GM19099 (cell line): ENCODE results near the gene TMPRSS9.
A peak's percentile ranks its signal among the peaks of the same experiment; 100 is the strongest.

Experiments used
- POLR2A ChIP-seq: IDR thresholded peaks from 3 replicates; pipeline ENCODE4 v1.6.1; 2011; ENCODE audit warnings: low read depth; ENCODE audit not compliant: insufficient read length; ENCODE audit errors: extremely low read depth

TMPRSS9 gene

GRCh38 chr19:2443785-2444182 is 83.7 kb downstream of the TMPRSS9 start:
- TF ChIP-seq POLR2A: no peak

GRCh38 chr19:2444251-2445002 is 84.4 kb downstream of the TMPRSS9 start:
- no peak for TF ChIP-seq POLR2A

DNA sequence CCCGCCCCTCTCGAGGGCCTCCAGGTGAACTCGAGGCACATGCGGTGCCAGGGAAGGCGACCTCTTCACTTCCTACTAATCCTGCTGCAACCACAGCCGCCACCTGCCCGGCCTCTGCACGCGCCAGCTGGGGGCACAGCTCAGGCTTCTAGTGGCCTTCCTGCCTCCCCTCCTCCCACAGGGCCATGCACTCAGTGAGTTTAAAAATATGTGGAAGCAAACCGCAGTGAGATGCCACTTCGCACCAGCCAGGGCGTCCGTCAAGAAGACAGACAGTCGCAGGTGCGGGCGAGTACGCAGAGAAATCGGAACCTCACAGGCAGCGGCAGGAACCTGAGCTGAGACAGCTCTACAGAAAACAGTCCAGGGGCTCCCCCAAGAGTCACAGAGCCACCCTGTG is 86.3 kb downstream of the TMPRSS9 start:
- TF ChIP-seq POLR2A: no peak

GRCh38 chr19:2449019-2449418 is 89.0 kb downstream of the TMPRSS9 start:
- TF ChIP-seq POLR2A: no peak

DNA sequence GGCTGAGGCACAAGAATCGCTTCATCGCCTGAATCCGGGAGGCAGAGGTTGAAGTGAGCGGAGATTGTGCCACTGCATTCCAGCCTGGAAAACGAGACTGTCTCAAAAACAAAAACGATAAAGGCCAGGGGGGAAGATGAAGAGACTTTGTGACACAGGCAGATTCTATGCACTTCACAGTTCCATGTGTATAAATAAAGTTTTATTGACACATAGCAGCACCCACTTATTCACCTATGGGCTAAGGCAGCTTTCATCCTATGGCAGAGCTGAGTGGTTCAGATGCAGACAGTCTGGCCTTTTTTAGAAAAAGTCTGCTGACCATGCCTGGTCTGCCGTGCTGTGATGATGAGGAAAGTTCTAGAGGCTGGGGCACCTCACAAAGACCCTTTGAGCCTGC is 91.1 kb downstream of the TMPRSS9 start:
- TF ChIP-seq POLR2A: no peak

DNA sequence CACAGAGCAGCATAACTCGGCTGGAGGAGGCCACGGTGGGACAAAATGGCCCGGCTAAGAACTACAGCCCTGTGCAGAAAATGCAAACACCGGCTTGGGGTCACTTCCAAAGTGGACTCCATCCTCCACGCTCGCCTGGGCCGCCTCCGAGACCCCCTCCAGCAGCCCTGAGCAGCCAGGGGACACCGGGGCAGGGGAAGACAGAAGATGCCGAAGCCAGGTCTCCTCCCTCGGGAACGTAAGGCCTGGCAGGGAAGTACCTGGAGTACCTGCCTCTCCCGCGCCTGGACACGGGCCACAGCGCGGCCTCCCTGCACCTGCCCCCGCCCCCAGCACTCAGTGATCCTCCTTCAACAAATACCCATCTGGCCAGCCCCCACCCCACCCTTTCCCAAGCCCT is 91.7 kb downstream of the TMPRSS9 start:
- no peak for TF ChIP-seq POLR2A

DNA sequence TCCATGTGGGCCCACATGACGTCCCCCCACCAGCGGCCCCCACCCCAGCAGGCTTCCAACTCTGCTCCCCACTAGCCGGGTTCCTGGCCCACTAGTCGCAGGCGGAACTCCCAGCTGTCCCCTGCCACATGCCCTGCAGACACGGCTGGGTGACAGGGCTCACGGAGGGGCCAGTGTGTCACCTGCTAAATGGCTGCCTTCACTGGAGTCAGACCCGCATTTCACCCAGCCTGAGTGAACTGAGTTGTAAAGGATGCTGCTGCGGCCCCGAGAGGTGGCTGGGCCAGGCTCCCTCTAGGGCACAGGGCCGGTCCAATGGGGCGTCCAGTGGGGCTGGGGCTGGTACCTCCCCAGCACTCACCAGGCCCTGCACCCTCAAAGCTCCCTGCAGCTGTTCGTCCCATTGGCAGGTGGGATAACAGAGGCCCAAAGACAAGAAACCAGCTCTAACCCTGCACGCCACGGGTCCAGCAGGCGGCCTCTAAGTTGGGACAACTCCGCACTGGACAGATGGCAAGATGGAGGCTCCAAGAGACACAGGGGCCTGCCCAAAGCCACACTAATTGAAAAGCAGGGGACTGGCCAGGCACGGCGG is 93.5 kb downstream of the TMPRSS9 start:
- TF ChIP-seq POLR2A: no peak

DNA sequence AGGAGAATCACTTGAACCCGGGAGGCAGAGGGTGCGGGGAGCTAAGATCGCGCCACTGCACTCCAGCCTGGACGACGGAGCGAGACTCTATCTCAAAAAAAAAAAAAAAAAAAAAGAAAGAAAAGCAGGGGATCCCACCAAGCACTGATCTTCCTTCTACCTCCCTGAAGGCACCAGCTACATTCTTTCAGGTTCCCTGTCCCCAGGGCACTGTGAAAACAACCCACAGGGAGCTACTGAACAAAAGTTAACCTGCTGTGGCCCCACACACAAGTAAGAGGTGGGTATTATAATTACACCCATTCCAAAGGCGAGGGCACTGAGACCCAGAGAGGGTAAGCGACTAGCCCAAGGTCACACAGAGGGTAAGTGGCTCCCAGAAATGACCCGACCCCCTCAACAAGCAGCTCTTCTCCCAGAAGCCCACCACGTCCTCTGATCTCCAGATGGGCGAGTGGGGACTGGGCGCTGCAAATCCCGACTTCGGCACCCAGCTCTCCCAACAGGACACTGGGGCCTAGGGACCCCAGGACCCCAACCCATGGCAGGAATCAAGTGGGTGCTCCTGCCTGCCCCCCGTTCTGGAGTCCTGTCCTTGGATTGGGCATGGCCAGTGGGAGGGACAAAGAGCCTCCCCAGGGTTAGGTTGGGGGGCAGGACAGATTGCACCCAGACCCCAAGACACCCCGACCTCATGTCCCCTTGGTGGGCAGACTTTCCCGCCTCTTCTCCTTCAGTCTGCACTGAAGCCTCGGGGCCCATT is 94.3 kb downstream of the TMPRSS9 start:
- no peak for TF ChIP-seq POLR2A

DNA sequence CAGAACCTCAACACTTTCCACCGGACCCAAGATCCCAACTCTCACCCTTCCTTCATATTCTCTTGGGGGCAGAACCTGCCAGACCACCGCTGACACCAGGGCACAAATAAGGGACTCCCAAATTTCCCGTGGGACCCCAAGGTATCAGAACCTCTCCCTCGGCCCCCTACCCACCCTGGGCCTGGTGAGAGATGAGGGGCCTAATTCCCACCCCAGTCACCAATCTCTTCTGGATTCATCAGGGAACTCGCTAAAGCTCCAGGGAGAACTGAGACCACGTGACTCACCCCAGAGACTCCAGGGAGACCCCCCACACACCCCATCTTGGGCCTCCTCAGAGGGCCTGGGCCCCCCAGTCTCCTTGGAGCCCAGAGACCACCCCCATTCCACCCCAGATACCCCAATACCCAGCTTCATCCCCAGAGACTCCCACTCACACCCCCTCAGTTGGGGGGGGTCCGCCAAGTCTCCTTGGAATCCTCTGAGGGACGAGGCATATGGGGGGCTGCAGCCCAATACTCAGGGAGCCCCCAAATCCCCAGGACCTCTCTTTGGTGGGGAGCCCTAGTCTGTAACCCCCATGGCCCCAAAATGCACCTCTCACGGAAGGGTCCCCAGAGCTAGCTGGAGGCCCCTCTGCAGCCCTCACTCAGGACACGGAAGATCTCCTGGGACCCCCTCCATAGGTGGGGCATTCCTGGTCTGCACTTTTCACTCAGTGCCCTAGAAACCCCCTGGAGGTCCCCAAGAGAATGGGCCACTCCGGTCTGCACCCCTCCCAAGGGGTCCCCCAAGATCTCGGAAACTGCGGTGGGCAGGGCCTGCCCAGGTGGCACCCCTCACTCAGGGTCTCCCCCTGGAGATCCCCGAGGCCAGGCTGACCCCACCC is 95.1 kb downstream of the TMPRSS9 start:
- TF ChIP-seq POLR2A: no peak

DNA sequence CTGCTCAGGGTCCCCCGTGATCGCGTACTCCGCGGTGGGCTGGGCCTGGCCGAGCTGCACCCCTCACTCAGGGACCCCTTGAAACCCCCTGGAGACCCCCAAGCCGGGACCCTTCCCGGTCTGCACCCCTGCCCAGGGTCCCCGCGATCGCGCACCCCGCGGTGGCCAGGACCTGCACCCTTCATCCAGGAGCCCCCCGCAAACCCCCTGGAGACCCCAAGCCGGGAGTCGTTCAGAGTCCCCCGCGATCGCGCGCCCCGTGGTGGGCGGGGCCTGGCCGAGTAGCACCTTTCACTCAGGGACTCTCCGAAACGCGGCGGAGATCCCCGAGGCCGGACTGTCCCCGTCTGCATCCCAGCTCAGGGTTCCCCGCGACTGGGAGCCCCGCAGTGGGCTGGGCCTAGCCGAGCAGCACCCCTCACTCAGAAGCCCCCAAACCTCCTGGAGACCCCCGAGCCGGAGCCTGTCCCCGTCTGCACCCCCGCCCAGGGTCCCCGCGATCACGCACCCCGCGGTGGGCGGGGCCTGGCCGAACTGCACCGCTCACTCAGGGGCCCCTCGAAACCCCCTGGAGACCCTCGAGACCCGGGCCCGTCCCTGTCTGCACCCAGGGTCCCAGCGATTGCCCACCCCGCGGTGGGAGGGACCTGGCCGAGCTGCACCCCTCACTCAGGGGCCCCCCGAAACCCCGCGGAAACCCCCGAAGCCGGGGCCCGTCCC is 95.9 kb downstream of the TMPRSS9 start:
- no peak for TF ChIP-seq POLR2A

DNA sequence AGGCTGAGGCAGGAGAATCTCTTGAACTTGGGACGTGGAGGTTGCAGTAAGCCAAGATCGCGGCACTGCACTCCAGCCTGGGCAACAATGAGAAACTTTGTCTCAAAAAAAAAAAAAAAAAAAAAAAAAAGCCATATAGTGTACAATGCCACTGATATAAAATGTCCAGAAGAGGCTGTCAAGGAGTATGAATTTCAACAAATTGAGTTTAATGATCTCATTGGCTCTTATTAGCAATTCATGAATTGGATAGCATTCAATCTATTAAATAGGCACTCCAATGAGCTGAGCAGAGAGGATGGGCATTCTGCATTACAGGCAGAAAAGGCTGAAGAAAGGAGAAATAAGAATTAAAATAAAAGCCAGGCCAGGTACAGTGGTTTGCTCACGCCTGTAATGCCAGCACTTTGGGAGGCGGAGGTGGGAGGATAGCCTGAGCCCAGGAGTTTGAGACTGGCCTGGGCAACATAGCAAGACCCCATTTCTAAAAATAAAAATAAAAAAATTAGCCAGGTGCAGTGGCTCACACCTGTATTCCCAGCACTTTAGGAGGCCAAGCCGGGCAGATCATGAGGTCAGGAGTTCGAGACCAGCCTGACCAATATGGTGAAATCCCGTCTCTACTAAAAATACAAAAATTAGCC is 97.5 kb downstream of the TMPRSS9 start:
- TF ChIP-seq POLR2A: no peak

DNA sequence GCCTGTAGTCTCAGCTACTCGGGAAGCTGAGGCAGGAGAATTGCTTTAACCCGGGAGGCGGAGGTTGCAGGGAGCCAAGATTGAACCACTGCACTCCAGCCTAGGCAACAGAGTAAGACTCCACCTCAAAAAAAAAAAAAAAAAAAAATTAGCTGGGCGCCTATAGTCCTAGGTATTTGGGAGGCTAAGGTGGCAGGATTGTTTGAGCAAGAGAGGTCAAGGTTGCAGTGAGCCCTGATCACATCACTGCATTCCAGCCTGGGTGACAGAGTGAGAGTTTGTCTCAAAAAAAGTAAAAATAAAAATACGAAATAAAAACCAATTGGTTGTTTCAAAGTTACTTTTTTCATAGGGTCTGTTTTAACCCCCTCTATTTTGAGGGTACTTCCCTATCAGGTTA is 98.0 kb downstream of the TMPRSS9 start:
- TF ChIP-seq POLR2A: no peak

- no peak for TF ChIP-seq POLR2A
Measured at GRCh38 chr19:2460245-2460644, 100.2 kb downstream of the TMPRSS9 start.

GRCh38 chr19:2461751-2462634 is 101.9 kb downstream of the TMPRSS9 start:
- TF ChIP-seq POLR2A: peak; percentile 54
